Activated naive CD8-positive, alpha-beta T cell (primary cell): ENCODE data around the gene ACP4.

Experiments
- H3K27ac Mint-ChIP-seq: one replicate; pipeline ENCODE4 v1.8.0; 2021; ENCODE audit warnings: mixed read lengths
- H3K27me3 Mint-ChIP-seq: one replicate; pipeline ENCODE4 v1.8.0; 2021; ENCODE audit warnings: mixed read lengths
- H3K36me3 Mint-ChIP-seq: one replicate; pipeline ENCODE4 v1.8.0; 2021; ENCODE audit warnings: mixed read lengths
- H3K4me1 Mint-ChIP-seq: one replicate; pipeline ENCODE4 v1.8.0; 2021; ENCODE audit warnings: low read depth, mixed read lengths
- H3K4me3 Mint-ChIP-seq: one replicate; pipeline ENCODE4 v1.8.0; 2021; ENCODE audit warnings: mild to moderate bottlenecking, mixed read lengths
- H3K9me3 Mint-ChIP-seq: one replicate; pipeline ENCODE4 v1.8.0; 2021; ENCODE audit warnings: low read depth, mixed read lengths

ACP4 gene

GRCh38 chr19:50835103-50835784, 45.0 kb downstream of the ACP4 start:
- no peaks in the 10 kb centered on the region for H3K36me3 Mint-ChIP-seq
- peaks cover 13% of the 10 kb centered on the region for H3K4me1 Mint-ChIP-seq
- H3K9me3 Mint-ChIP-seq, result no peaks in the 10 kb centered on the region
- H3K4me3 Mint-ChIP-seq, result peak overlapping the region; percentile 73
- no peak overlapping the region for H3K27ac Mint-ChIP-seq
- H3K27me3 Mint-ChIP-seq, result peaks cover 28% of the 10 kb centered on the region

GRCh38 chr19:50835785-50836542, 45.7 kb downstream of the ACP4 start:
- peaks cover 13% of the 10 kb centered on the region for H3K4me1 Mint-ChIP-seq
- H3K27ac Mint-ChIP-seq, result no peak overlapping the region
- no peaks in the 10 kb centered on the region for H3K36me3 Mint-ChIP-seq
- H3K4me3 Mint-ChIP-seq, result peak overlapping the region; percentile 85
- H3K27me3 Mint-ChIP-seq, result peaks cover 27% of the 10 kb centered on the region
- H3K9me3 Mint-ChIP-seq, result no peaks in the 10 kb centered on the region

GRCh38 chr19:50836543-50837195, 46.5 kb downstream of the ACP4 start:
- peaks cover 13% of the 10 kb centered on the region for H3K4me1 Mint-ChIP-seq

GRCh38 chr19:50837300-50837699, 47.1 kb downstream of the ACP4 start:
- H3K36me3 Mint-ChIP-seq, result no peaks in the 10 kb centered on the region
- H3K27me3 Mint-ChIP-seq, result peaks cover 27% of the 10 kb centered on the region
- H3K9me3 Mint-ChIP-seq, result no peaks in the 10 kb centered on the region
- no peak overlapping the region for H3K27ac Mint-ChIP-seq
- peaks cover 13% of the 10 kb centered on the region for H3K4me1 Mint-ChIP-seq
- H3K4me3 Mint-ChIP-seq, result peak overlapping the region; percentile 85

More at GRCh38 chr19:50836543-50837195, 46.5 kb downstream of the ACP4 start:
- no peaks in the 10 kb centered on the region for H3K36me3 Mint-ChIP-seq
- no peaks in the 10 kb centered on the region for H3K9me3 Mint-ChIP-seq
- peaks cover 27% of the 10 kb centered on the region for H3K27me3 Mint-ChIP-seq
- H3K27ac Mint-ChIP-seq, result no peak overlapping the region
- peak overlapping the region; percentile 85 for H3K4me3 Mint-ChIP-seq

GRCh38 chr19:50838239-50838638, 48.0 kb downstream of the ACP4 start:
- Mint-ChIP-seq H3K4me1 (peaks cover 13% of the 10 kb centered on the region), H3K36me3 (peaks cover under 1% of the 10 kb centered on the region), H3K27me3 (peaks cover 21% of the 10 kb centered on the region), H3K4me3 (no peak overlapping the region), H3K9me3 (peaks cover 1% of the 10 kb centered on the region), H3K27ac (no peak overlapping the region)

- peaks cover 20% of the 10 kb centered on the region for H3K27me3 Mint-ChIP-seq
- H3K36me3 Mint-ChIP-seq, result peaks cover 3% of the 10 kb centered on the region
- no peak overlapping the region for H3K4me3 Mint-ChIP-seq
- peaks cover 8% of the 10 kb centered on the region for H3K9me3 Mint-ChIP-seq
- no peak overlapping the region for H3K27ac Mint-ChIP-seq
- peaks cover 13% of the 10 kb centered on the region for H3K4me1 Mint-ChIP-seq
Observed at GRCh38 chr19:50839712-50840655, 49.8 kb downstream of the ACP4 start.

- Mint-ChIP-seq H3K36me3 (peaks cover 3% of the 10 kb centered on the region), H3K4me3 (no peak overlapping the region), H3K9me3 (peaks cover 8% of the 10 kb centered on the region), H3K27me3 (peaks cover 14% of the 10 kb centered on the region), H3K27ac (no peak overlapping the region), H3K4me1 (peaks cover 2% of the 10 kb centered on the region)
Observed at GRCh38 chr19:50842130-50842529, 51.9 kb downstream of the ACP4 start.

- Mint-ChIP-seq H3K9me3 (peaks cover 8% of the 10 kb centered on the region), H3K27me3 (peaks cover 9% of the 10 kb centered on the region), H3K27ac (no peak overlapping the region), H3K4me3 (no peak overlapping the region), H3K4me1 (no peaks in the 10 kb centered on the region), H3K36me3 (peaks cover 3% of the 10 kb centered on the region)
Observed at GRCh38 chr19:50843205-50843604, 53.0 kb downstream of the ACP4 start.

- Mint-ChIP-seq H3K27me3 (peaks cover 12% of the 10 kb centered on the region), H3K27ac (no peak overlapping the region), H3K9me3 (peaks cover 8% of the 10 kb centered on the region), H3K36me3 (peaks cover 3% of the 10 kb centered on the region), H3K4me3 (no peak overlapping the region), H3K4me1 (no peaks in the 10 kb centered on the region)
Observed at GRCh38 chr19:50843701-50844221, 53.5 kb downstream of the ACP4 start.

- Mint-ChIP-seq H3K4me3 (no peak overlapping the region), H3K27ac (no peak overlapping the region), H3K4me1 (no peaks in the 10 kb centered on the region), H3K27me3 (peaks cover 14% of the 10 kb centered on the region), H3K36me3 (peaks cover 3% of the 10 kb centered on the region), H3K9me3 (peaks cover 8% of the 10 kb centered on the region)
Observed at GRCh38 chr19:50844296-50844935, 54.2 kb downstream of the ACP4 start.
